Measurements from ENCODE around the gene RMI1. TPM values are rescaled to one million over a fixed set of nuclear protein-coding genes. Genes with fewer than 3 reads are reported as not detected.
"Not testable (repeated sequence)": the region's sequence is repeated elsewhere in the genome, so short reads cannot be mapped to it uniquely, and the experiment has no call there.

The RMI1 gene
- total RNA-seq, 1 donor from 2014 or later, result 8.2 TPM

DNA sequence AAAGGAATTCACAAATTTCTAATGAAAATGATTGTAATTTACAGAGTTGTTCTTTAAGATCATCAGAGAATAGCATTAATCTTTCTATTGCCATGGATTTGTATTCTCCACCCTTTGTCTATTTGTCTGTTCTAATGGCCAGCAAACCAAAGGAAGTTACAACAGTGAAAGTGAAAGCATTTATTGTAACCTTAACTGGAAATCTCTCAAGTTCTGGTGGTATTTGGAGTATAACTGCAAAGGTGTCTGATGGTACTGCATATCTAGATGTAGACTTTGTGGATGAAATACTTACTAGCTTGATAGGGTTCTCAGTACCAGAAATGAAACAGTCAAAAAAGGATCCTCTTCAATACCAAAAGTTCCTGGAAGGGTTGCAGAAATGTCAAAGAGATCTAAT lies 21.7 kb downstream of the RMI1 start:
- no peak for DNase-seq (ENCODE audit: low spot score)

DNA sequence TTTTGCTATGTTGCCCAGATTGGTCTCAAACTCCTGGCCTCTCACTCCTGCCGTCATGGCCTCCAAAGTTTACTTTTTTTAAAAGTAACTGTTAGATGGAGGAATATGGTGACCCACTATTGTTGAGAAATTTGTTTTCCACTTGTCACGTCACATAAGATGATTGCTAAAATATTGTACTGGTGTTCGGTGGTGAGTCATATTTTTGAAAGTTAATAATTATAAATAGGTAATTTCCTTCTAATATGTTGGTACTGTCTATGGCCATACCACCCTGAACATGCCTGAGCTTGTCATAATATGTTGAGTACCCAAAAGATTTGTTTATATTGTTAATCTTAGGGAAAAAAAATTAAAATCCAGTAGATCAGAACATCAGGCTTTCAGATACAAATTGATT lies 22.6 kb downstream of the RMI1 start:
- no peak for DNase-seq (ENCODE audit: low spot score)

DNA sequence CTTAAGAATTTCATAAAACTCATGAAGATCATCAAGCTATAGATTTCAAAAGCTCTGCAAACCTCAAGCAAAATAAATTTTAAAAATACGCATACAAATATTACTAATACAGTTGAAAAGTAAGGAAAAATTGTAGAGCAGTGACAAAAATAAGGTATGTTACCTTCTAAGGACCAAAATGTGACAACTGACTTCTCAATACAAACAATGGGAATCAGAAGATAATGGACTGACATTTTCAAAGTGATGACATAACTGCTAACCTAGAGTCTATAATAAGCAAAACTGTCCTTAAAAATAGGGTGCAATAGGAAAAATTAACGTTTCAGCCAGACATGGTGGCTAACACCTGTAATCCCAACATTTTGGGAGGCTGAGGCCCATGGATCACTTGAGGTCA lies 27.1 kb downstream of the RMI1 start:
- DNase-seq (ENCODE audit: low spot score), result no peak

DNA sequence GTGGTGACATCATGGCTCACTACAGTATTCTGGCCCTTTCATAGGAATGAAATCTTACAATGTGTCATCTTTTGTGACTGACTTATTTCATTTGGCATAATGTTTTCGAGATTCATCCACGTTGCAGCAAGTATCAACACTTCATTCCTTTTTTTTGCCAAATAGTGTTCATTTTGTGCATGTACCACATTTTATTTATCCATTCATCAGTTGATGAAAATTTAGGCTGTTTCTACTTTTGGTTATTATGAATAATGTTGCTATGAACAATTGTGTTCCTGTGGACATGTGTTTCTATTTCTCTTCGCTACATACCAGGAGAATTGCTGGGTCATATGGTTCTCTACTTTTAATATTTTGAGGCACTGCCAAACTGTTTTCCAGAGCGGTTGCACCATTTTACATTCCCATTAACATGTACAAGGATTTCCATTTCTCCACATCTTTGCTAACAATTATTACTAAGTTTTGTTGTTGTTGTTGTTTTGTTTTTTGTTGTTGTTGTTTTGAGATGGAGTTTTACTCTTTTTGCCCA lies 43.5 kb downstream of the RMI1 start:
- no peak for DNase-seq (ENCODE audit: low spot score)

DNA sequence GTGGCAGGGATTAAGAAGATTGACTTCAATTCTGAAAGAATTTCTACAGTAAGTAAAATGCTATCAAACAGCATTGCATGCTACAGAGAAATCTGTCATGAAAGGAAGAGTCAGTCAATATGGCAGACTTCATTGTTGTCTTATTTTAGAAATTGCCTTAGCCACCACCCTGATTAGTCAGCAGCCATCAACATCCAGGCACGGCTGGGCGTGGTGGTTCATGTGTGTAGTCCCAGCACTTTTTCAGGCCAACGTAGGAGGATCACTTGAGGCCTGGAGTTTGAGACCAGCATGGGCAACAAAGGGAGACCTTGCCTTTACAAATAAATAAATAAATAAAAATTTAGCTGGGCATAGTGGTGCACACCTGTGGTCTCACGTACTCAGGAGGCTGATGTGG lies 46.6 kb downstream of the RMI1 start:
- DNase-seq (ENCODE audit: low spot score), result no peak

DNA sequence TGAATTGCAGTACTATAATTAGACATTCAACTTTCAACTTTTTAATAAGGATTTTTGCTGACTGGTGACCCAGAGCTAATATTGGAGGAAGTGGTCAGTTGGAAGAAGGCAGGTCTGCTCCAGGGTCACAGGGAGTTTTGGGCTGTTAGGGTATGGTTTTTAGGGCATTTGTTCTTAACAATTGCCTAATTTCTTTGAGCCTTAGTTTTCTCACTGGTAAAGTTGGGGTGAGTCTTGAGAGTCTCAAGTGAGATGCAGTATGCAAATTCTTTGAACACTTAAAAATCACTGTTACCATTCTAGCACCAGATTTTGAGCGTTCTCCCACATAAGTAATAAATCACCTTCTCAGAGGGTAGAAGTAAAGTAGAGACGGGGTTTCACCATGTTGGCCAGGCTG lies 50.9 kb downstream of the RMI1 start:
- DNase-seq (ENCODE audit: low spot score), result no peak

DNA sequence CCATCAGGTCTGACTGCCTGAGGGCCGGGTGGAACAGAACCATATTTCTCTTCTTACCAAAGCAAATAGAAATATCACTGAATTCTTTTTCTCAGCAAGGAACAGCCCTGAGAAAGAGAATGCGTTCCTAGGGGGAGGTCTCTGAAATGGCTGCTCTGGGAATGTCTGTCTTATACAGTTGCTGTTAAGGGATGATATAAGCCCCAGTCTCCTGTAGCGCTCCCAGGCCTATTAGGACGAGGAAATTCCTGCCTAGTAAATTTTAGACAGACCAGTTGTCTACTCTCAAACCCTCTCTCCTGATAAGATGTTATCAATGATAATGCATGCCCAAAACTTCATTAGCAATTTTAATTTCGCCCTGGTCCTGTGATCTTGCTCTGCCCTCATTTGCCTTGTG lies 61.3 kb downstream of the RMI1 start:
- not testable (repeated sequence) for DNase-seq (ENCODE audit: low spot score)

DNA sequence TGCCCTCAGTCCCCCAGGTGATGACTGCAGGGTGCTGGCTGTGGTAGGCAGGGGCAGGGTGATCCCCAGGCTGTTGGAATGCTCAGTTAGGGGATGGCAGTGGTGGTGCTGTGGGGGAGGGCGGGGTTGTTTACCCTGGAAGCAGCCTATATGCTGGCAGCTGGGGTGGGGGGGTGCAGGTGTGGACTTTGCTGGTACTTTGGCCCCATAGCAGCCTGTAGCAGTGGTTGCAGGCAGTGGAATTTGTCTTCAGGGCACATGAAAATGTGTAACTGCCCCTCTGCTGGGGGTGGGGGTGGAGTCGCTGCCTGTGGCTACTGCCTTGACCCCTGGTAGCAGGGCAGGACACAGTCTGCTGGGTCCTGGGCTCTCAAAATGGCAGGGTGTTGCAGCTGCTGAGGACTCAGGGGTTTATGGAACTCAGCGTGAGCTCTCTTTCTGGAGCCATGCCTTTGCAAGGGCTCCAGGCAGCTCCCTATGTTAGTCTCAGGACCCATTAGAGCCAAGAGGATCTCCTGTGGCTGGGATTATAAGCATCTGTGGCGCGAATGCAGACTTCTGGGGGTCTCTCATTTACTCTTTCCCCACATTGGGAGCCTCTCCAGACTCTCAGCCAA lies 65.0 kb downstream of the RMI1 start:
- no peak for DNase-seq (ENCODE audit: low spot score)

Other genes with a start within 250 kb of the RMI1 start
- gene GKAP1, start 163.0 kb upstream of the RMI1 start, total RNA-seq (ENCODE audit: insufficient read depth, low replicate concordance), result 12.0 TPM
- 21.7 TPM for gene KIF27, start 59.4 kb upstream of the RMI1 start, total RNA-seq (ENCODE audit: insufficient read depth, low replicate concordance)
- 462 TPM for gene HNRNPK, start 590 bp upstream of the RMI1 start, total RNA-seq (ENCODE audit: insufficient read depth, low replicate concordance)

Data from umbilical cord (tissue), 2 donors.